Effector memory CD8-positive, alpha-beta T cell (primary cell): ENCODE data around the gene OR51E1.

Experiments used
- ATAC-seq: fragments of 150-1000 bp; cut with Tn5 transposase; replicated peaks from 2 replicates; pipeline ENCODE4 v1.10.0; 2021; ENCODE audit warnings: mild to moderate bottlenecking, moderate library complexity
- DNase-seq, 3 experiments: peaks; one replicate each; pipeline ENCODE4 v3.0.0; 2021
- H3K27ac Mint-ChIP-seq, 2 donors: one replicate each; pipeline ENCODE4 v1.8.0; 2022; ENCODE audit warnings: mild to moderate bottlenecking in 2 of 2, mixed read lengths in 2 of 2, moderate library complexity in 2 of 2
- H3K27me3 Mint-ChIP-seq, 2 donors: one replicate each; pipeline ENCODE4 v1.8.0; 2022; ENCODE audit warnings: mixed read lengths in 2 of 2
- H3K36me3 Mint-ChIP-seq: one replicate; pipeline ENCODE4 v1.8.0; 2022; ENCODE audit warnings: mild to moderate bottlenecking, moderate library complexity, mixed read lengths; ENCODE audit not compliant: insufficient read depth
- H3K4me1 Mint-ChIP-seq, 2 donors: one replicate each; pipeline ENCODE4 v1.8.0; 2022; ENCODE audit warnings: low read depth in 2 of 2, mixed read lengths in 2 of 2
- H3K4me3 Mint-ChIP-seq, 2 donors: one replicate each; pipeline ENCODE4 v1.8.0; 2022; ENCODE audit warnings: mild to moderate bottlenecking in 2 of 2, mixed read lengths in 2 of 2, moderate library complexity in 2 of 2
- H3K9me3 Mint-ChIP-seq, 2 donors: one replicate each; pipeline ENCODE4 v1.8.0; 2022; ENCODE audit warnings: mixed read lengths in 2 of 2

The OR51E1 gene

GRCh38 chr11:4636962-4637661 lies 6.7 kb upstream of the OR51E1 start, which contains the start of gene OR51D1:
Gene OR51D1 (plus strand): TSS chr11:4637477. CDS start chr11:4639791, 2,314 bp downstream.
- Mint-ChIP-seq H3K9me3 (no peaks in the 10 kb centered on the region), H3K4me1 (no peaks in the 10 kb centered on the region), H3K27me3 (peaks cover 11 to 23% of the 10 kb centered on the region in 2 donors), H3K4me3 (no peak within 1 kb of the TSS), H3K36me3 (no peaks in the 10 kb centered on the region), H3K27ac (no peak within 1 kb of the TSS)
- peak; percentile 63 to 72 (median 67) for DNase-seq
- ATAC-seq = peak; percentile 96

GRCh38 chr11:4637662-4638047 lies 6.1 kb upstream of the OR51E1 start:
- DNase-seq = no peak
- peaks cover 13 to 27% of the 10 kb centered on the region in 2 donors for H3K27me3 Mint-ChIP-seq
- H3K4me3 Mint-ChIP-seq = no peak overlapping the region
- H3K4me1 Mint-ChIP-seq = no peaks in the 10 kb centered on the region
- no peak overlapping the region for H3K27ac Mint-ChIP-seq
- H3K36me3 Mint-ChIP-seq = no peaks in the 10 kb centered on the region
- H3K9me3 Mint-ChIP-seq = no peaks in the 10 kb centered on the region
- no peak for ATAC-seq

GRCh38 chr11:4639931-4640330 lies 3.9 kb upstream of the OR51E1 start:
- DNase-seq = no peak
- Mint-ChIP-seq H3K36me3 (no peaks in the 10 kb centered on the region), H3K4me1 (no peaks in the 10 kb centered on the region), H3K27me3 (peaks cover 30 to 45% of the 10 kb centered on the region in 2 donors), H3K27ac (no peak overlapping the region), H3K4me3 (no peak overlapping the region), H3K9me3 (no peaks in the 10 kb centered on the region)
- ATAC-seq = no peak

- no peak for DNase-seq
- no peaks in the 10 kb centered on the region for H3K9me3 Mint-ChIP-seq
- H3K27me3 Mint-ChIP-seq = peaks cover 35 to 45% of the 10 kb centered on the region in 2 donors
- ATAC-seq = no peak
- no peak overlapping the region for H3K4me3 Mint-ChIP-seq
- H3K27ac Mint-ChIP-seq = no peak overlapping the region
- no peaks in the 10 kb centered on the region for H3K4me1 Mint-ChIP-seq
- no peaks in the 10 kb centered on the region for H3K36me3 Mint-ChIP-seq
These were observed 2.3 kb upstream of the OR51E1 start for GRCh38 chr11:4641501-4641900.

GRCh38 chr11:4642043-4642442 lies 1.7 kb upstream of the OR51E1 start:
- H3K4me3 Mint-ChIP-seq = no peak overlapping the region
- no peaks in the 10 kb centered on the region for H3K36me3 Mint-ChIP-seq

GRCh38 chr11:4643076-4643475 lies 706 bp upstream of the OR51E1 start:
- no peaks in the 10 kb centered on the region for H3K4me1 Mint-ChIP-seq

More at GRCh38 chr11:4642043-4642442, 1.7 kb upstream of the OR51E1 start:
- H3K27me3 Mint-ChIP-seq = peaks cover 35 to 45% of the 10 kb centered on the region in 2 donors
- H3K9me3 Mint-ChIP-seq = no peaks in the 10 kb centered on the region
- H3K27ac Mint-ChIP-seq = no peak overlapping the region
- DNase-seq (no peak), ATAC-seq (no peak)
- no peaks in the 10 kb centered on the region for H3K4me1 Mint-ChIP-seq

GRCh38 chr11:4644233-4644632 lies 451 bp downstream of the OR51E1 start:
- ATAC-seq = no peak
- no peaks in the 10 kb centered on the region for H3K4me1 Mint-ChIP-seq
- H3K9me3 Mint-ChIP-seq = no peaks in the 10 kb centered on the region

More at GRCh38 chr11:4643076-4643475, 706 bp upstream of the OR51E1 start:
- Mint-ChIP-seq H3K36me3 (no peaks in the 10 kb centered on the region), H3K9me3 (no peaks in the 10 kb centered on the region), H3K4me3 (no peak overlapping the region), H3K27me3 (peaks cover 35 to 45% of the 10 kb centered on the region in 2 donors), H3K27ac (no peak overlapping the region)
- ATAC-seq (no peak), DNase-seq (no peak)

GRCh38 chr11:4645974-4646373 lies 2.2 kb downstream of the OR51E1 start:
- no peak overlapping the region for H3K27ac Mint-ChIP-seq
- DNase-seq = no peak
- no peak for ATAC-seq
- no peaks in the 10 kb centered on the region for H3K9me3 Mint-ChIP-seq
- no peaks in the 10 kb centered on the region for H3K4me1 Mint-ChIP-seq
- H3K36me3 Mint-ChIP-seq = no peaks in the 10 kb centered on the region
- peaks cover 34% of the 10 kb centered on the region in 2 donors for H3K27me3 Mint-ChIP-seq
- no peak overlapping the region for H3K4me3 Mint-ChIP-seq

More at GRCh38 chr11:4644233-4644632, 451 bp downstream of the OR51E1 start:
- Mint-ChIP-seq H3K27me3 (peaks cover 35 to 45% of the 10 kb centered on the region in 2 donors), H3K4me3 (no peak overlapping the region), H3K36me3 (no peaks in the 10 kb centered on the region), H3K27ac (no peak overlapping the region)
- no peak for DNase-seq

GRCh38 chr11:4647766-4648165 lies 4.0 kb downstream of the OR51E1 start:
- DNase-seq = no peak
- no peak overlapping the region for H3K4me3 Mint-ChIP-seq
- H3K27me3 Mint-ChIP-seq = peaks cover 20 to 22% of the 10 kb centered on the region in 2 donors
- peaks cover 4% of the 10 kb centered on the region for H3K36me3 Mint-ChIP-seq
- ATAC-seq = no peak
- no peak overlapping the region for H3K27ac Mint-ChIP-seq
- H3K4me1 Mint-ChIP-seq = no peaks in the 10 kb centered on the region
- peaks cover 0 to 2% of the 10 kb centered on the region in 2 donors for H3K9me3 Mint-ChIP-seq

GRCh38 chr11:4654635-4655369 lies 11.0 kb downstream of the OR51E1 start:
- peaks cover 7 to 10% of the 10 kb centered on the region in 2 donors for H3K27me3 Mint-ChIP-seq
- peaks cover 4% of the 10 kb centered on the region for H3K36me3 Mint-ChIP-seq
- H3K9me3 Mint-ChIP-seq = peaks cover 2 to 7% of the 10 kb centered on the region in 2 donors
- H3K4me3 Mint-ChIP-seq = no peak overlapping the region
- DNase-seq = no peak
- no peak overlapping the region for H3K27ac Mint-ChIP-seq
- peak; percentile 42 for ATAC-seq
- peaks cover 0 to 4% of the 10 kb centered on the region in 2 donors for H3K4me1 Mint-ChIP-seq

- Mint-ChIP-seq H3K9me3 (no peaks in the 10 kb centered on the region), H3K4me3 (no peak overlapping the region), H3K27me3 (peaks cover 22 to 23% of the 10 kb centered on the region in 2 donors), H3K36me3 (no peaks in the 10 kb centered on the region), H3K27ac (no peak overlapping the region), H3K4me1 (peaks cover 0 to 4% of the 10 kb centered on the region in 2 donors)
- DNase-seq = no peak
- no peak for ATAC-seq
These were observed 15.1 kb downstream of the OR51E1 start for GRCh38 chr11:4658629-4659445.

- H3K36me3 Mint-ChIP-seq = no peaks in the 10 kb centered on the region
- no peaks in the 10 kb centered on the region for H3K4me1 Mint-ChIP-seq
- no peak overlapping the region for H3K4me3 Mint-ChIP-seq
- H3K27ac Mint-ChIP-seq = no peak overlapping the region
- H3K9me3 Mint-ChIP-seq = no peaks in the 10 kb centered on the region
- DNase-seq (no peak), ATAC-seq (no peak)
- peaks cover 17 to 30% of the 10 kb centered on the region in 2 donors for H3K27me3 Mint-ChIP-seq
These were observed 19.1 kb downstream of the OR51E1 start for GRCh38 chr11:4662876-4663275.

- DNase-seq = no peak
- H3K27me3 Mint-ChIP-seq = peaks cover 17 to 30% of the 10 kb centered on the region in 2 donors
- H3K4me3 Mint-ChIP-seq = no peak overlapping the region
- no peaks in the 10 kb centered on the region for H3K36me3 Mint-ChIP-seq
- no peaks in the 10 kb centered on the region for H3K4me1 Mint-ChIP-seq
- no peaks in the 10 kb centered on the region for H3K9me3 Mint-ChIP-seq
- no peak overlapping the region for H3K27ac Mint-ChIP-seq
- ATAC-seq = no peak
These were observed 20.4 kb downstream of the OR51E1 start for GRCh38 chr11:4664183-4664582.
